GM12875 (cell line): ENCODE data around the gene LEKR1.
"Not testable (repeated sequence)": the region's sequence is repeated elsewhere in the genome, so short reads cannot be mapped to it uniquely, and the experiment has no call there.

Experiments
- H3K4me3 ChIP-seq: one replicate; pipeline ENCODE4 v1.5.1; 2011; ENCODE audit warnings: low read depth, low read length, control low read depth
- TF ChIP-seq, protein P1 (sequence below): IDR thresholded peaks from 2 replicates; pipeline ENCODE4 v1.5.1; 2011; ENCODE audit warnings: low read depth, mild to moderate bottlenecking, control low read depth, inconsistent platforms, low read length, moderate library complexity, borderline replicate concordance; ENCODE audit not compliant: insufficient read depth

LEKR1 gene

GRCh38 chr3:156888176-156888575 lies 62.0 kb downstream of the LEKR1 start:
- TF ChIP-seq, protein P1, sequence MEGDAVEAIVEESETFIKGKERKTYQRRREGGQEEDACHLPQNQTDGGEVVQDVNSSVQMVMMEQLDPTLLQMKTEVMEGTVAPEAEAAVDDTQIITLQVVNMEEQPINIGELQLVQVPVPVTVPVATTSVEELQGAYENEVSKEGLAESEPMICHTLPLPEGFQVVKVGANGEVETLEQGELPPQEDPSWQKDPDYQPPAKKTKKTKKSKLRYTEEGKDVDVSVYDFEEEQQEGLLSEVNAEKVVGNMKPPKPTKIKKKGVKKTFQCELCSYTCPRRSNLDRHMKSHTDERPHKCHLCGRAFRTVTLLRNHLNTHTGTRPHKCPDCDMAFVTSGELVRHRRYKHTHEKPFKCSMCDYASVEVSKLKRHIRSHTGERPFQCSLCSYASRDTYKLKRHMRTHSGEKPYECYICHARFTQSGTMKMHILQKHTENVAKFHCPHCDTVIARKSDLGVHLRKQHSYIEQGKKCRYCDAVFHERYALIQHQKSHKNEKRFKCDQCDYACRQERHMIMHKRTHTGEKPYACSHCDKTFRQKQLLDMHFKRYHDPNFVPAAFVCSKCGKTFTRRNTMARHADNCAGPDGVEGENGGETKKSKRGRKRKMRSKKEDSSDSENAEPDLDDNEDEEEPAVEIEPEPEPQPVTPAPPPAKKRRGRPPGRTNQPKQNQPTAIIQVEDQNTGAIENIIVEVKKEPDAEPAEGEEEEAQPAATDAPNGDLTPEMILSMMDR: no peak
- no peak overlapping the region for H3K4me3 ChIP-seq

DNA sequence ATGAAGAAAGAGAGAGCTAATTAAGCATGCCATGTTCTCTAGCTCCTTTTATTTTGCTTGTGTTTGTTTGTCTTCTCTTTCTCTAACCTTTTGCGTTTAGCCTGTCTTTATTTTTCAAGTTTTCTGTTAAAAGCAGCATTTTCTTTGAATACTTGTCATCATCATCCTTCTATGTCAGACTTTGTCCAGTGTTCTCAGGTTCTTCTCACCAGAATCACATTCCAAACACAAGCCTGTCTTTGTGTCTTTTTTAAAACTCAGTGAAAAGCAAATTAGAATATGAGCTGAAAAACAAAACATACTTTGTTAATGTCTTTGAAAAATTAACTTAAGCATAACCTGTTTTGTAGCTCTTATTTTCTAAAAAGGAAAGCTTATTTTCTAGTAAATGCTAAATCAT lies 62.4 kb downstream of the LEKR1 start:
- TF ChIP-seq, protein P1: no peak
- no peak overlapping the region for H3K4me3 ChIP-seq

GRCh38 chr3:156892701-156893100 lies 66.5 kb downstream of the LEKR1 start:
- TF ChIP-seq, protein P1: no peak
- H3K4me3 ChIP-seq: no peak overlapping the region

DNA sequence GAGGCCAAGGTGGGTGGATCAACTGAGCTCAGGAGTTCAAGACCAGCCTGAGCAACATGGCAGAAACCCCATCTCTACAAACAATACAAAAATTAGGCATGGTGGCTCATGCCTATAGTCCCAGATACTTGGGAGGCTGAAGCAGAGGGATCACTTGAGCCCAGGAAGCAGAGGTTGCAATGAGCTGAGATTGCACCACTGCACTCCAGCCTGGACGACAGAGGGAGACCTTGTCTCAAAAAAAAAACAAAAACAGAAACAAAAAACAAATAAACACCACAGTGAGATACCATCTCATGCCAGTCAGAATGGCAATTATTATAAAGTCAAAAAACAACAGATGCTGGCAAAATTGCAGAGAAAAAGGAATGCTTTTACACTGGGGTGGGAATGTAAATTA lies 69.2 kb downstream of the LEKR1 start:
- not testable (repeated sequence) for H3K4me3 ChIP-seq

DNA sequence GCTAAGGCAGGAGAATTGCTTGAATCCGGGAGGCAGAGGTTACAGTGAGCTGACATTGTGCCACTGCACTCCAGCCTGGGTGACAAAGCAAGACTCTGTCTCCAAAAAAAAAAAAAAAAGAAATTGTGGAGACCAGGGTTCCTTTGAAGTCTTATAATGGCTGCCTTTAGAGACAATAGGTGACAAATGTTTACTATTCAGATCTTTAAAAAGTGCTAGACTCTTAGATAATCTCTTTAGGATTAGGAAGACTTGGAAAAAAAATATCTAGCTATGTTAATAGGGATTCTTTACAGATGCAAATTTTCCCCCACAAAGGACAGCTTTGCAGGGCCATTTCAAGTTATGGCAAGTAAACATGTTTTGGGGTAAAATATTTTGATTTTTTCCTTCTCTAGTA lies 71.7 kb downstream of the LEKR1 start:
- not testable (repeated sequence) for H3K4me3 ChIP-seq

- H3K4me3 ChIP-seq: no peak overlapping the region
These were observed 72.2 kb downstream of the LEKR1 start for GRCh38 chr3:156898296-156898880.

GRCh38 chr3:156899951-156900350 lies 73.8 kb downstream of the LEKR1 start:
- no peak overlapping the region for H3K4me3 ChIP-seq
- TF ChIP-seq, protein P1: no peak

More at GRCh38 chr3:156898296-156898880, 72.2 kb downstream of the LEKR1 start:
- TF ChIP-seq, protein P1: no peak

DNA sequence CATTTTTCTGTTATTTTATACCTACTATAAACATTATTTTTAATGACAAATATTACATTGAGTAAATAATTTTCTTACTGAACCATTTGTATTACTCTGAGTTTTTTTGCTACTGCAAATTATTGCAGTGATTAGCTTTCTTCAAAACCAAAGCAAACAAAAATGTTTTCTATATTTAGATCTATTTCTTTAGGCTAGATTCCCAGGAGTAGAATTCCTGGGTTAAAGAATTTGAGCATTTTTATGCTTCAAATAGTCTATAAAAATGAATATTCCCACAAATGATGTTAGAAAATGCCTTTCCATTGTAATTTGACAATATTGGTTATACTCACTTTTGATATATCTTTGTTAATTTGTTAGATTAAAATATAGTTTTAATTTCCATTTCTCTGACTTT lies 76.8 kb downstream of the LEKR1 start:
- no peak overlapping the region for H3K4me3 ChIP-seq
- TF ChIP-seq, protein P1: no peak
